Astrocyte of the hippocampus (primary cell): Measurements from ENCODE around the gene CFAP20DC.

Source experiments
- DNase-seq: peaks from one replicate; pipeline ENCODE4 v3.0.0; 2011; ENCODE audit warnings: low read depth, low spot score

CFAP20DC gene

GRCh38 chr3:58801541-58801940 is 248.3 kb downstream of the CFAP20DC start:
- no peak for DNase-seq

GRCh38 chr3:58800940-58801339 is 248.9 kb downstream of the CFAP20DC start:
- no peak for DNase-seq

DNA sequence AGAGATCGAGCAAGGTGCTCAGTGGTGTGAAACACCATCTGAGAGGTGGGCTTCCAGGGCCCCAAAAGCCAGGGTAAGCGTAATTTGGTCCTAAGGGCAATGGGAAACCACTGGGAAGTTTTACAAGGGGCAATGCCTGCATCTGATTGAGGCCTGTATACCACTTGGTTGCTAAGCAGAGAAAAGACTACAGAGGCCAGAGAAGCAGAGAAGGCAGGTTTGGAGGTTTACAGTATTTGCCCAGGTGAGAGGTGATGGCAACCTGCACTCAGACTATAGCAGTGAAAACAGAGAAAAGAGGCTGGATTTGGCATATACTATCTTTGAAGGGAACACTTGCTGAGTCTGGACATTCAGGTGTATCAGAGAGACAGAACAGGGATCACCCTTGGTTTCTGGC is 249.8 kb downstream of the CFAP20DC start:
- DNase-seq, result no peak

DNA sequence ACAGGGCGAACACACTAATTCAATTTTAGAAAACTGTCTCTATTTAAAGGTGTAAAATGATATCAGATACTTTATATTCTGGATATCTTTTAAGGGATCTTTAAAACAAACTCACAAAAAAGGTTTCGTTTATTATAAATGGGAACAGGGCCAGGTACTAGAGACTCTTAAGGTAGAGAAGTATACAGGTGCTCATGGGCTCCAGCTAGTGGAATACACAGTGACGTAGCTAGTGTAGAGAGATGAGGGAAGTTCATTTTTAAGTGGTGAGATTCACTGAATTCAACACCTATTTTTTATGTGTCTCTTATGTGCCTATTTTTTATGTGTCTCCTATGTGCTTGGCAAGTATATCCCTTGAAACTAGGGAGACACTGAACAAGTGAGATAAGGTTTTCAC is 250.6 kb downstream of the CFAP20DC start:
- DNase-seq, result no peak

DNA sequence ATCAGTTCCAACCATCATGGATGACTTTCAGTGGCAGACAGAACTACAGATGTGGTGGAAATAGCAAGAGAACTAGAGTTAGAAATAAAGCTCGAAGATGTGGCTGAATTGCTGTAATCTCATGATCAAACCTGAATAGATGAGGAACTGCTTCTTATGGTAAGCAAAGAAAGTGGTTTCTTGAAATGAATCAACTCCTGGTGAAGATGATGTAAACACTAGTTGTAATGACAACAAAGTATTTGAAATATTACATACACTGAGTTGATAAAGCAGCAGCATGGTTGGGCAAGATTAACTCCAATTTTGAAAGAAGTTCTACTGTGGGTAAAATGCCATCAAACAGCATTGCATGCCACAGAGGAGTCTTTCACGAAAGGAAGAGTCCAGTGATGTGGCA is 251.5 kb downstream of the CFAP20DC start:
- DNase-seq, result no peak

- no peak for DNase-seq
Measured at GRCh38 chr3:58794750-58795149, 255.1 kb downstream of the CFAP20DC start.

DNA sequence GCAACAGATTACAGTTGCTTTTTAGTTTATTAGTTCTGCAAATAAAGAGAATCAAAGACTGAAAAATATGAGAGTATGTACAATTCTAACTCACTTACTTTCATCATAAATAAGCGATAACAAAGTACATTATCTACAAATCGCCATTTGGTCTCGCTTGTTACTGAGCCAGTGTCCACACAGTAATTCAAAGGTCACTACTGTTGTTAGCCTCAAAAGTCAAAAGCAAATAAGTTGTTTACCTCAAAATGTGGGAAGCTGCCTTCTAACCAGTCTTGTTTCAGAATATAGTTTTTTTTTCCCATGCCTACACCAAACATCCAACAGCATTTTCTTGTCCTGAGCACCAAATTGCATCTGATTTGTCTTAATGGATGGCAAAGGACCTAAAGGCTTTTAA is 255.9 kb downstream of the CFAP20DC start:
- no peak for DNase-seq

GRCh38 chr3:58792921-58793451 is 256.8 kb downstream of the CFAP20DC start:
- DNase-seq, result peak; percentile 9

DNA sequence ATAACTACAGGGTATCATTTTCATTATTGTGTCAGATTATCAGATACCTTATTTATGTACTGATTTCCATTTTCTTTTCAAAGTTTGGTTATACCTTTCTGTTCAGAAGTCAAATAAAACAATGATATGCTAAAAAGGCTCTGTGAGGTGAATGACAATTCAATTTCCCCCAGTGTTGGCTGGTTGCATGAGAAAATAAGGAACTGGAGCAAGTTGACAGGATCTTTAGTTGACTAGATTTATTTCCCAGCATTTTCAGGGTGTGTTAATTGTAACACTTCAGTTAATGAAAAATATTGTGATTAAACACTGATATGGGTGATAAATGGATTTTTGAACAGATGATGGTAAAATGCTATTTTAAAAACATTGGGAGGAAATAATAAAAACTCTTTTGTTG is 260.4 kb downstream of the CFAP20DC start:
- DNase-seq, result no peak

- no peak for DNase-seq
Measured at GRCh38 chr3:58784888-58785287, 264.9 kb downstream of the CFAP20DC start.

DNA sequence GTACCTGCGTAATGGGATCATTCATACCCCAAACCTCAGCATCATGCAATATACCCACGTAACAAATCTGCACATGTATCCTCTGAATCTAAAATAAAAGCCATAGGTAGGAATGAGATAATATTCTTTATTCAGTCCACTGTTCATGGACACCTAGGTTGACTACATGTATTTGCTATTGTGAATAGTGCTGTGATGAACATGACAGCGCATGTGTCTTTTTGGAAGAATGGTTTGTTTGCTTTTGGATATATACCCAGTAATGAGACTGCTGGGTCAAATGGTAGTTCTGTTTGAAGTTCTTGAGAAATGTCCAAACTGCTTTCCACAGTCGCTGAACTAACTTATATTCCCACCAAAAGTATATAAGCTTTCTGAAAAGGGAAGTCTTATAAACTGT is 265.4 kb downstream of the CFAP20DC start:
- no peak for DNase-seq

- DNase-seq, result no peak
Measured at GRCh38 chr3:58783845-58784244, 266.0 kb downstream of the CFAP20DC start.

GRCh38 chr3:58779934-58780333 is 269.9 kb downstream of the CFAP20DC start:
- DNase-seq, result no peak

DNA sequence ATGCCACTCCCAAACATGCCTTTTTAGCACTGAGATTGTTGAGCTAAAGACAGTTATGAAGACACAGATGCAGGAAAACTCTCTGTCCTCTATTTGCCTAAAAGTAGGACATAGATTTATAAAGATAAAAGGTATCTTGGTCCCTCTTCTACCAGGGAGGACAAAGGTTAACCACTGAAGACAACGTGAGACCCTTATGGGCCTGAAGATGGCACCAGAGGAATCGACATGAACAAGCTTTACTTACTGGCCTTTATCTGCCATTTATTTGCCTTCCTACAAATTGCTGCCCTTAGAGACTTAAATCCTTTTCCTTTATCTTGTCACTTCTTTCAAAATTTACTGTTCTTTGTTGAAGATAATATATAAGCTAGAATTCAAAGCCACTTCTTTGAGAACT is 273.6 kb downstream of the CFAP20DC start:
- DNase-seq, result no peak

DNA sequence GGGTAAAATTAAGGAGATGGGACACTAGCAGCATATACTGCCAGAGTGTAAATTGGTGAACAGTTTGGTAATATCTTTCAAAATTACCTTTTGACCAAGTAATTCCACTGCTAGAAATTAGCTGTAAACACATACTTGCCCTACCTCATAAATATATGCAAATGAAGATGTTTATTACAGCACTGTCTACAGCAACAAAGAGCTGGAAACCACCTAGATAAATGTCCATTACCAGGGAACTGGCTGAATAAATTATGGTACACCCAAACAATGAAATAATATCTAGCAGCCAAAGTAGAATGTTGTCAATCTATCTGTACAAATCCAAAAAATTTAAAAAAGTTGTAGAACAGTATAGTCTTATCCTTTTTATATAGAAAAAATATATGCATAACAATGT is 277.4 kb downstream of the CFAP20DC start:
- no peak for DNase-seq

DNA sequence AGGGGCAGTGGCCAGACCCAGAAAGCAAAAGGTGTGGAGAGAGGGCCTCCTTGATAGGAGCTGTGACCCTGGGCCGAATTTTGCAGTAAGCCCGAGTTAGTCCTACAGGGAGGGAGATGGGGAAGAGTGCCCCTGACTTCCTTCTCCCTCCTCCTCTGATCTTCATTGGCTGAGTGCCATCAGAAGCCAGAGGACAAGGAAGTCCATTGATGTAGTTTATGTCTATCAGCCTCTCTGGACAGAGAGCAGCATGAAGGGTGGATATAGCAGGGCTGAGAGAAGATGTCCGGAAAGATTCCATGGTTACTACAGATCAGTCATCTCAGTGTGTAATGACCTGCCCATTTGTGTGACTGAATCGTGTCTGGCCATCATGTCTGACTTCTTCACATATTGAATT is 280.8 kb downstream of the CFAP20DC start:
- DNase-seq, result no peak

DNA sequence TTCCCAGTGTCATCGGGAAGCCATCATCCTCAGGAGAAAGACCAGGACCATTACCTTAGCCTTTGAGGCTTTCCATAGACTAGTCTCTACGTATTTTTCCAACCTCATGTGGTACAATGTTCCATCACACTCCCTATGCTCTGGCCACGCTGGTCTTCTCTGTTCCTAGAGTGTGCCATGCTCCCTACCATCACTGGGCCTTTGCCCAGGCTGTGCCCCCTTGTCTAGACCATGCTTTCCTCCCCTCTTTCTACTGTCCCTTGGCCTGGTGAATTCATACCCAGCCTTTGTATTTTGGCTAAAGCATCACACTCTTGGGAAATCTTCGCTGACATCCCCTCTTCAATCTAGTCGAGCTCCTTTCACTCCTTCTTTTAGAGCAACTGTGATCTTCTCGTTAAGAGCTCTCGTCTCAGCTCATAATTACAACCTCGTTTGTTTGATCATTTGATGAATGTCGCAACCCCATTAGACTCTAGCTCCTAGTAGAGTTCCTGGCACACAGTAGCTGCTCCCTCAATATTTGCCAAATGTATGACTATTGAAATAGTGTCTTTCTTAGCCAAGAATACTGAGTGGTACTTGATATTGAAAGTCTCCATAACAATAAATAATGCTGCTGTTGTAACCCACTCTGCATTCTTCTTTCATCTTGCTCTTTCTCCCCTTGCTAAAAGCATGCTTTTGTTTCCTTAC is 283.1 kb downstream of the CFAP20DC start:
- no peak for DNase-seq

GRCh38 chr3:58755150-58755549 is 294.7 kb downstream of the CFAP20DC start:
- no peak for DNase-seq

- no peak for DNase-seq
Measured at GRCh38 chr3:58754074-58754473, 295.8 kb downstream of the CFAP20DC start.

GRCh38 chr3:58751882-58752567 is 297.8 kb downstream of the CFAP20DC start:
- no peak for DNase-seq

GRCh38 chr3:58751235-58751634 is 298.6 kb downstream of the CFAP20DC start:
- DNase-seq, result no peak

GRCh38 chr3:58749948-58750347 is 299.9 kb downstream of the CFAP20DC start:
- no peak for DNase-seq

DNA sequence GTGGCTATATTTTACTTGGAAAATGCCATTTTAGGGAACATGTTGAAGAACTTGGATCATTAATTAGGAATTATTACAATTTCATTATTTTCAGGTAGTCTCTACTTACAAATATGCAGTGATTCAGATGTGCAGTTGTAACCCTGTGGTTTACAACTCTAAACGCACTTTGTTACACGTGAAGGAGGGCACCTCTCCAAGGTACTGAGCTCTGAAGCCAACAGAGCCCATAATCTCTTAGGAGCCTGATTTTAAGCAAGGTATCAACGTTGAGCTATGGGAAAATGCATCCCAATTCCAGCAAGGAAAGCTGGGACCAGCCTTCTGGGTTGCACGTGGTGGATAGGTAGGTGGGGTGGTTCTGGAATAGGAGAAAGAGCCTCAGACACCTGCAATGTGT is 301.8 kb downstream of the CFAP20DC start:
- peak; percentile 7 for DNase-seq
